Activated CD8-positive, alpha-beta memory T cell treated with anti-CD3 and anti-CD28 coated beads, Interleukin-2, amount 50 U/mL, for 48 hours (primary cell): Measurements from ENCODE around the gene RIOK1.
"Not testable (repeated sequence)": the region's sequence is repeated elsewhere in the genome, so short reads cannot be mapped to it uniquely, and the experiment has no call there.

Experiments used
- DNase-seq: peaks from one replicate; pipeline ENCODE4 v3.0.0-alpha.2; 2020

The RIOK1 gene

DNA sequence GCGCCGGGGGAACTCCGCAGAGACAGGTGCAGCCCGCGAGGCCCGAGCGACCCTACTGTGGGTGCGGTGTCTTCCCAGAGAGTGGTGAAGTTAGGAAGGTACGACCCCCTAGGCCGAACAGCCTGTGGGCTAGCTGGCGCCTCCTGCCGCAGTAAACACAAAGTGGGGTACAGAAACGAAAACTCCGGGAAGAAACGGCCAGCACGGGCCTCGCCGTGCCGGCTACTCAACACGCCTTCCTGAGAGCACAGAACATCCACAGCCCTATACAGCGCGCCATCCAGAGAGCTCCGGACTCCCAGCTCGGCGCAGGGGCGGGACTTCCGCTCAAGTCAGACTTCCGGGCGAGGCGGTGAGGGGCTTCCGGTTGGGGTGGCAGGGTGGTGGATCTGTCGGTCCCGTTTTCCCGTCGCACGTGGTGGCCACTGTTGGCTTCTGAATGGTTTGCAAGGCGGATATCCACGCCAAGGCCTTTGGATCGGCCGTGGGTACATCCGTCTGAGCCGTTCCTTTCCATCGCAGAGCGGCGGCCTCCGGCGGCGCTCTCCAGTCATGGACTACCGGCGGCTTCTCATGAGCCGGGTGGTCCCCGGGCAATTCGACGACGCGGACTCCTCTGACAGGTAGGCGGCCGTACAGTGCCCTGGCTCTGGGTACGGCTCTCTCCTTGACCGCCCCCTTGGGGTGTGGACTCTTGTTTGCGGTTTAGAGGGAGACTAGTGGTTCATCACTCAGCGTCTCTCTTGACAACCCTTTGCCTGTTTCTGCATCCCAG is at the start of gene RIOK1, which contains the start of gene CAGE1:
Gene RIOK1 (plus strand): TSS at position 358 of the 775 bp plus-strand sequence. CDS start 195 bp downstream, at position 553.
Gene CAGE1 (minus strand): TSS at position 292 of the 775 bp plus-strand sequence. CDS start 2,569 bp downstream, outside the sequence.
- peak; percentile 96 for DNase-seq

DNA sequence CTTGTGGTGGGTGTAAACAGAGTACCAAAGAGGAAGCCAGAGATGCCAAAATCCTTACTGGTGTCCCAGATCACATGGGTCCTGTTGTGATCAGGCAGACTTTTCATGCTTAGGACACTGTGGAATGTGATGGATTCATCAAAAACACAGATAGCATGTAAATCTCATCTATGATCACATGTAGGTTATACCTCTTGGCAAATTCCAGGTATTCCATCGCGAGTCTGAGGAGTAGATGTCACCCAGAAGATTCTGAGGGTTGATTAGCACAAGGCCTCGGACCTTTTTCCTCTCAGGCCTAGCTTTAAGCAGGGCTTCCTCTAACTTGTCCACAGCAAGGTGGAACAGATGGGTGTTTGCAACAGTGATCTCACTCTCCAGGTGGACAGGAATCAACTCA is 48.3 kb upstream of the RIOK1 start:
- DNase-seq = no peak

GRCh38 chr6:7341989-7342742 is 47.4 kb upstream of the RIOK1 start:
- no peak for DNase-seq

- DNase-seq = no peak
These were observed 45.8 kb upstream of the RIOK1 start for GRCh38 chr6:7343546-7344475.

GRCh38 chr6:7344773-7345450 is 44.7 kb upstream of the RIOK1 start:
- not testable (repeated sequence) for DNase-seq

DNA sequence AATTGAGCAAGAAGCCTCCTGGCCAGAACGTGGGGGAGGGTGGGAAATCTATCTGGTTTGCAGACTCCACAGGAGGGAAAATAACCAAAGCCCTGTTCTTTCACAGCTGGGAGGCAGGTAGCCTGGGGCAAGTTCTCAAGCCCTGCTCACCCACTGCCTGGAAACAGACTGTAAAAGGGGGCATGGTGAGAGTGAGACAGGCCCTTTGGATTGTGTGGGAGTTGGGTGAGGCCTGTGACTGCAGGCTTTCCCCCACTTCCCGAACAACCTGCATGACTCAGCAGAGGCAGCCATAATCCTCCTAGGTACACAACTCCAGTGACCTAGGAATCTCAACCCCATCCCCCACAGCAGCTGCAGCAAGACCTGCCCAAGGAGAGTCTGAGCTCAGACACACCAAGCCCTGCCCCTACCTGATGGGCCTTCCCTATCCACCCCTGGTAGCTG is 42.0 kb upstream of the RIOK1 start:
- DNase-seq = not testable (repeated sequence)

GRCh38 chr6:7350591-7350990 is 39.0 kb upstream of the RIOK1 start:
- DNase-seq = not testable (repeated sequence)

DNA sequence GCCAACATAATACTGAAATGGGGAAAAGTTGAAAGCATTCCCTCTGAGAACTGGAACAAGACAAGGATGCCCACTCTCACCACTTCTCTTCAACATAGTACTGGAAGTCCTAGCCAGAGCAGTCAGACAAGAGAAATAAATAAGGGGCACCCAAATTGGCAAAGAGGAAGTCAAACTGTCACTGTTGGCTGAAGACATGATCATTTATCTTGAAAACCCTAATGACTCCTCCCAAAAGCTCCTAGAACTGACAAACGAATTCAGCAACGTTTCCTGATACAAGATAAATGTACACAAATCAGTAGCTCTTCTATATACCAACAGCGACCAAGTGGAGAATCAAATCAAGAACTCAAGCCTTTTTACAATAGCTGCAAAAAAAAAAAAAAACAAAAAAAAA is 37.7 kb upstream of the RIOK1 start:
- DNase-seq = not testable (repeated sequence)

- DNase-seq = no peak
These were observed 22.2 kb upstream of the RIOK1 start for GRCh38 chr6:7367408-7367807.

DNA sequence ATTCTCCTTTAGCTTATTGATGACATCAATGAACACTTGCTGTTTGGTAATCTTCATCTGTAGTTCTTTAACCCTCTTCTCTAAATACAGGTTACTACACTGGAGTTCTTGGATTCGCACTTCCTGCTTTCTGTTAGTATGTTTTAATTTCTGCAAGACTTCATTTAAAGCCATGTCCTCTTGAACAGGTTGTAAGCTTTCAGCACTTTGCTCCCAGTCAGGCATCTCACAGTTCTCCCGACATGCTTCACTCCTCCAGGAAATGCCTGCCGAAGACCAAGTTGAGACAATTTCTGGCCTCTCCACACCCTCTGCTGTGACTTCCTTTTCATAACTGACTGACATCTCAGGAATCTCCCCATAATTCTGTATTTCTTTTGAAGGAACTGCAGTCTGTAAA is 15.9 kb upstream of the RIOK1 start:
- DNase-seq = no peak

- DNase-seq = no peak
These were observed 11.6 kb upstream of the RIOK1 start for GRCh38 chr6:7377961-7378360.

DNA sequence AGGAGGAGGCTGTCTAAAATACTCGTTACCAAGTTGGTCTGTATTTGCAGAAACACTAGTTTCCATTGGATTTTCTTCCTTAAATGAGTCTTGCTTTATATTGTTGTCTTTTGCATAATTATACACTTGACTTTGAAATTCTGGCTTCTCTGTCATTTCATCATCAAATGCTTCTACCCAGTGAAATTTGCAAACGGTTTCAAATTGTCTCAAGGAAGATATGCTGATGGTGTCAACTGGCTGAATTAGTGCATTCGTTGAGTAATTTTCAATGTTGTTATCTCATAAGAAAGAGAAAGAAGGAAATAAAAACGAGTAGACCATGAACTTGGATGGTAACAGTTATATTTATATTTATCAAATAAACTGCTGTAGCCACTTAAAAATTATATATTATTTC is 10.9 kb upstream of the RIOK1 start:
- DNase-seq = no peak

GRCh38 chr6:7381092-7381491 is 8.5 kb upstream of the RIOK1 start:
- DNase-seq = no peak

- DNase-seq = no peak
These were observed 502 bp upstream of the RIOK1 start for GRCh38 chr6:7389162-7389450.

GRCh38 chr6:7390226-7390878 is 744 bp downstream of the RIOK1 start:
- no peak for DNase-seq

DNA sequence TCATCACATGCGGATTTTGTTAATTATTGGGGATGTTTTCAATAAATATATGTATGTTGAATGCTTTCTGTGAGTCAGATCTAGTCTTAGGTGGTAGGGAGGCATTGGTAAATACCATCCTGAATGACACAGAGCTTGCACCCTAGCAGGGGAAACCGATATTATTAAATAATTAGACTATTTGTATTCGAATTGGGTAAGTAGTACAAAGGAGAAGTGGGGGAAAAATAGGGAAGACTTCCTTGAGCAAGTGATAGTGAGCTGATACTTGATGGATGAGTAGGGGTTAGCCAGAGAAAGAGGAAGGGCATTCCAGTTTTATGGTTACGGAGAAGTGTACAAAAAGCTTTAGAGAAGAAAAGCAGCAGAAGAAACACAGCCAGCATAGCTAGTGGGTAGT is 1.5 kb downstream of the RIOK1 start:
- DNase-seq = no peak

DNA sequence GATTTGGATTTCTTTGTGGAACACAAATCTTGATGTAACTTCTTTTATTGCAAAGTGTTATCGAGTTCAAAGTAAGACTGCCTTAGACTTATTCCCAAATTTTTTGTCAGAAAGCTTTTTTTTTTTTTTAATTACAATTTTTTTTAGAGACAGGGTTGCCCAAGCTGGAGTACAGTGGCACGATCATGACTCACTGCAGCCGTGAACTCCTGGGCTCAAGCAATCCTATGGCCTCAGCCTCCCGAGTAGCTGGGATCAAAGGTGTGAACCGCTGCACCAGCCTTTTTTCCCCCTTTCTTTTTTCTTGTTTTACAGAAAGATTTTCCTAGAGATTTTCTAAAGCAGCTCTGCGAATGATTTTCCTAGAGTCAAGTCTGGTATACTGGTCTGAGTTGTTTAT is 2.8 kb downstream of the RIOK1 start:
- no peak for DNase-seq

GRCh38 chr6:7401075-7401474 is 11.5 kb downstream of the RIOK1 start:
- DNase-seq = no peak

DNA sequence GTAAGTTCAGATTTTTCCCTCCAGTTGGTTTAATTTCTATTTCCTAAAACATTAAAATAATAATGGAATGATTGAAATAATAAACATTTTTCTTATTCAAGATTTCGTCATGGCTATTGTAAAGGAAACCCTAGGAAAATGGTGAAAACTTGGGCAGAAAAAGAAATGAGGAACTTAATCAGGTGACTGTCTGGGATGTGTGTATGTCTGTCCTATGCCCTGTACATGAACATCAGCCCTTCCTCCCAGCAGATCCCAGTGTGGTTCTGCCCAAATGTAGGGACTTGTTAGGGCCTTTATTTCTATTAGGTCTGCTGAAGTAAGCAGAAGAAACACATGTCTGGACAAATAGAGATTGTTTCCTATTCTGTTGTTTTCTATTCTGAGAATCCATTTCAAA is 13.1 kb downstream of the RIOK1 start:
- DNase-seq = no peak

- no peak for DNase-seq
These were observed 14.9 kb downstream of the RIOK1 start for GRCh38 chr6:7404546-7404945.

DNA sequence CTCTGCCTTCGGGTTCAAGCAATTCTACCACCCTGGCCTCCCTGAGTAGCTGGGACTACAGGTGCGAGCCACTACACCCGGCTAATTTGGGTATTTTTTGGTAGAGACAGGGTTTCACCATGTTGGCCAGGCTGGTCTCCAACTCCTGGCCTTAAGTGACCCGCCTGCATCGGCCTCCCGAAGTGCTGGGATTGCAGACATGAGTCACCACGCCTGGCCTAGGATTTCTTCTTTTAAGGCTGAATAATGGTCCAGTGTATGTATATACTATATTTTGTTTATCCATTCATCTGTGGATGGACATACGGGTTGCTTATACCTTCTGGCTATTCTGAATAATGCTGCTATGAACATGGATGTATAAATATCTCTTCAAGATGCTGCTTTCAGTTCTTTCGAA is 17.1 kb downstream of the RIOK1 start:
- DNase-seq = no peak

DNA sequence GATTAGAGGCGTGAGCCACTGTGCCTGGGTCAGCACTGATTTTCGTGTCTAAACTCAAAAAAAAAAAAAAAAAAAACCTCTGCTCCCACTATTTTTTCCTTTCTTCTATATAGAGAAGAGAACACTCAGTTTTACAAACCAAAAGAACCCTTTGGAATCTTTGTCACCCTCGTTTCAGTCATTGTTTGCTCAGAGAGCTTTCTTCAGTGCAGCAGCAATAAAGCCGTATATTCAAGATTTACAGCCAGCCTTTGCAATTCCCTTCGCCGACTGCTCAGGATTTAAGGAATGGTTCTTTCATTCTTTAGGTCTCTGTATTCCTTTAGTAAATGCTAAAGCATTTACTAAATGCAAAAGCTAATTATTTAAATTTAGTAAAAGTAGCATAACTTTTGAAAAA is 20.1 kb downstream of the RIOK1 start:
- no peak for DNase-seq
